GM21723 (cell line): Measurements from ENCODE around the gene KPNA4.
A peak's percentile ranks its signal among the peaks of the same experiment; 100 is the strongest.
"Not testable (repeated sequence)": the region's sequence is repeated elsewhere in the genome, so short reads cannot be mapped to it uniquely, and the experiment has no call there.

Source experiments
- ATAC-seq: cut with Tn5 transposase; IDR thresholded peaks from one replicate; pipeline ENCODE4 v1.9.1; 2021; ENCODE audit warnings: mild to moderate bottlenecking, moderate library complexity; ENCODE audit not compliant: unreplicated experiment

KPNA4 gene

GRCh38 chr3:160565442-160566403, at the start of gene KPNA4:
Gene KPNA4 (minus strand): TSS chr3:160565571. CDS start chr3:160565282, 289 bp downstream.
- peak; percentile 91 for ATAC-seq

GRCh38 chr3:160613661-160614060, 48.3 kb upstream of the KPNA4 start:
- ATAC-seq, result no peak

- no peak for ATAC-seq
These were observed 47.2 kb upstream of the KPNA4 start for GRCh38 chr3:160612386-160613075.

GRCh38 chr3:160611141-160611540, 45.8 kb upstream of the KPNA4 start:
- ATAC-seq, result no peak

- no peak for ATAC-seq
These were observed 43.5 kb upstream of the KPNA4 start for GRCh38 chr3:160608870-160609269.

- ATAC-seq, result no peak
These were observed 42.5 kb upstream of the KPNA4 start for GRCh38 chr3:160607826-160608225.

GRCh38 chr3:160605315-160605714, 39.9 kb upstream of the KPNA4 start:
- ATAC-seq, result no peak

- ATAC-seq, result not testable (repeated sequence)
These were observed 38.5 kb upstream of the KPNA4 start for GRCh38 chr3:160603845-160604244.

GRCh38 chr3:160602259-160602658, 36.9 kb upstream of the KPNA4 start:
- ATAC-seq, result no peak

- no peak for ATAC-seq
These were observed 35.9 kb upstream of the KPNA4 start for GRCh38 chr3:160601288-160601687.

- no peak for ATAC-seq
These were observed 33.5 kb upstream of the KPNA4 start for GRCh38 chr3:160598865-160599264.

GRCh38 chr3:160588023-160588422, 22.7 kb upstream of the KPNA4 start:
- ATAC-seq, result no peak

GRCh38 chr3:160587105-160587504, 21.7 kb upstream of the KPNA4 start:
- no peak for ATAC-seq

GRCh38 chr3:160586679-160587078, 21.3 kb upstream of the KPNA4 start:
- no peak for ATAC-seq

GRCh38 chr3:160583451-160583850, 18.1 kb upstream of the KPNA4 start:
- ATAC-seq, result no peak

GRCh38 chr3:160580938-160581337, 15.6 kb upstream of the KPNA4 start:
- no peak for ATAC-seq

- ATAC-seq, result no peak
These were observed 12.3 kb upstream of the KPNA4 start for GRCh38 chr3:160577556-160578195.

- ATAC-seq, result no peak
These were observed 11.7 kb upstream of the KPNA4 start for GRCh38 chr3:160577093-160577492.

GRCh38 chr3:160576621-160577020, 11.2 kb upstream of the KPNA4 start:
- ATAC-seq, result no peak

- ATAC-seq, result no peak
These were observed 10.2 kb upstream of the KPNA4 start for GRCh38 chr3:160575589-160575988.

- ATAC-seq, result no peak
These were observed 9.3 kb upstream of the KPNA4 start for GRCh38 chr3:160574636-160575035.
